HG02798 (cell line): ENCODE results near the gene MYO3A.

Experiments used
- ATAC-seq: cut with Tn5 transposase; IDR thresholded peaks from one replicate; pipeline ENCODE4 v1.9.1; 2021; ENCODE audit warnings: mild to moderate bottlenecking; ENCODE audit not compliant: unreplicated experiment, poor library complexity

The MYO3A gene

DNA sequence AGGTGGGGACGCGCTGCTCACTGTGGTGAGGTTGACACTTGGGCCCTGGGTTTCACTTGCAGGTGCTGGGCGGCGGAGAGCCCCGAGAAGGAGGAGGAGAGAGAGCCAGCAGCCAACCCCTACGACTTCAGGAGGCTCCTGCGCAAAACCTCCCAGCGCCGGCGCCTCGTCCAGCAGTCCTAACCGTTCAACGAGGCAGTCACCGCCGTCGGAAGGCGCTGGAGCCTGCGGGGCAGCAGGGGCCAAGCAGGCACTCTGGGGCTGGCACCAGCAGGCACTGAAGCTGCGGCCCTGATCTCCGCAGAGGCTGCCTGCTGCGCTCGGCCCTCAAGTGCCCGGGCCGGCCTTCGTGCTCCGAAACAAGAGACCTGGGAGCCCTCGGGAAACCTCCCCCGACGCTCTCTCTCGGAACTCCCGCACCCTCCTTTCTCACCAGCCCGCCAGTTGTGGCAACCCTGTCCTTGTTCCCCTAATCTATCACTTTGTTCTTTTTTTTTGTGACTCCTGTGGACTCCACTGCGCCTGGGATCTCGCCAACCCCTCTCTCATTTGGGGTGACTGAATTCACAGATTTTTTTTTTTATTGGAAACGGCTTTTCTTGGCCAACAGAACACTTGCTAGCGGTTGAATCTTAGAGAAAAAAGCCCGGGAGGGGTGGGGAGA is 277.9 kb downstream of the MYO3A start:
- ATAC-seq, result no peak

DNA sequence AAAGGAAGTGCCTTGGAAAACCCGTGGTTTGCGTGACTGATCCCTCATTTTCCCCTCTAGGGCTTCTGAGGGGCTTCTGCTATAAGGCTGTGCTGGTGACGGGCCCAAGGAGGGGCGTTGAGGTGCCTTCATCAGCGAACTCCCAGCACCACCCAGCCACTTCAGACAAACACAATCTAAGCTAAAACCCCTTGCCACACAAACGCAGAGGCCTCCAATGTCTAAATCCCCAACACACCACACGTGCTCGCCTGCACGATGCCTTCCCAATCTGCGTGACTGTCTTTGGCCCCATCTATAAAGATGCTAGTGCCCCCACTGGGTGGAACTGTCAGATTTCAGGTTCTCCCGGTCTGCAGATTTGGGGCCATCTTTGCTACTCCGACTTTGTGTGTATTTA is 278.5 kb downstream of the MYO3A start:
- no peak for ATAC-seq

DNA sequence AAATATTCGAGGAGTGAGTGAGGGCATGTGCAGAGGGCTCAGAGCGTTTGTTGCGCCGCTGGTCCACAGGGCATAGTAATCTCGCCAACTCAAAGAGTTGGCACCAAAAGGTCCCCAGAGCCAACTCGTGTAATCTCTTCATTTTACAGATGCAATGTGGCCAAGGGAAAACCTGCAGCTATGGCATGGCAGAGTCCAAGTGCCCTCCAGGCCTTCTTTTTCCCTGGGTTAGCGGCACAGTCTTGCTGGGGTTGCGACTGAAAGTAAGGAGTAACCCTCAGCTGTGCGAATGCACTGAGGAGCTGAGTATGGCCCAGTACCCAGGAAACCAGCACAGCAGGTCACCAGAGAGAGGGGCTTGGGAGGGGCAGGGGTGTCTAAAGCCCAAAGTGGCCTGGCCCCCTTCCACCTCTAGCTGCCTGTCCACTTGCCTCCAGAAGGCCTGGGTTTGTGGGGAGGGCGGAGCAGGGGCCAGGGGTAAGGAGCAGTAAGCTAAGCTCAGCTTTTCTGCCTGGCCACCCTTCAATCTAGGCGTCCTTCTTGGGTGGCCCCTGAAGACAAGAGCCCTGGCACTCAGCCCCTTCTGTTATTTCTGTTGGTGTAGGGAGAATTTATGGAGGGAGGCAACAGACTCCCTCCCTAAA is 279.2 kb downstream of the MYO3A start:
- ATAC-seq, result no peak

DNA sequence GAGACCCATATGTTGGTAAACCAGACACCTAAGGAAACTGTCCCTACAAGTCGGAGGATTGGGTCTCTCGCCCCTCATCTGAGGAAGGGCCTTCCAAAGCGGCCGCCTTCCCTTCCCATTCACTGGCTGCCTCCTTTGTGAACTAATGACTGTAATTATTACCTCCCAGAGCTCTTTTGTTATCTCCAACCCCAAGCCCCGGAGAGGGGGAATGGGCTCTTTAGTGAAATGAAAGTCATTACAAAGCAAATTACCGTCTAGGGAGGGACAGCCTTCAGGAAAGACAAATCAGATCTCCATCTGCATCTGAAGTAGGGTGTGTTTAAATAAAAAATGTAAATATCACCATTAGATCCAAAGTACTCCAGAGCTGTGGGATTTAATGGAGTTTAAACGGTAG is 280.0 kb downstream of the MYO3A start:
- ATAC-seq, result no peak

DNA sequence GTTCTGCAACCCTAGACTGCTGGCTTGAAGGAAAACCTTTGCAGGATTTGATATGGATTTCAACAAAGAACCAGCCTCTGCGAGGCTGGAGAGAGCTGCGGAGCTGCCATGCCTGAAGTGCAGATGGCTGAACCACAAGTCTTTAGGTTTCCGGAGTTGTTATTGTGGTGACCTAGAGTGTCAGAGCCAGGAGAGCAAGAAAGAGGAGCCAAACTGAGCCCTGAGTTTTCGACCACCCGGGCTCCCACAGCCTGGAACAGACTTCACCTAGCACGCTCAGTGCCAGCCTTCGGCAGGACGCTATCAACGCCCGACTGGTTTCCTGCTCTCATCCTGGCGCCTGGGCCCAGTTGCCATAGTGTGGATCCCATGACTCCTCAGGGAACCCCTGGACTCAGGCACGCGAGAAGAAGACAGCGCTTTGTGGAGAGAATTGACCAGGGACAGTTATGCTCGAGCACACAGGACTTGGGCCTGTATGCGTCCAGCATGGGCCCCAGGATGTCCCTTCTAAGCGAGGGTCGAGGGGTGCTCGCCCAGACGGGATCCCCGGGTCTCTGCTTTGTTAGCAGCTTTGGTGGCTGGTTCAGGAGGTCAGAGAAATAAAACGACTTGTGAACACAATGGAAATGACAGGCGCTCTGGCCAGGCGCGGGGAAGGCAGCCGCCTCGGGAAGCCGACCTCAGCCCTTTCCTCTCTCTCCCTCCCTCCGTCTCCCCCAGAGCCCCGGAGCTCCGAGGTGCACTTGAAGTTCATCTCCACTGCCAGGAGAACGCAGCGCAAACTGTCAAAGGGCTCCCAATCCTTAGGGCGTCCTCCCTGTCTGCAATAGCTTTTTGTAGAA is 280.7 kb downstream of the MYO3A start:
- ATAC-seq, result no peak

DNA sequence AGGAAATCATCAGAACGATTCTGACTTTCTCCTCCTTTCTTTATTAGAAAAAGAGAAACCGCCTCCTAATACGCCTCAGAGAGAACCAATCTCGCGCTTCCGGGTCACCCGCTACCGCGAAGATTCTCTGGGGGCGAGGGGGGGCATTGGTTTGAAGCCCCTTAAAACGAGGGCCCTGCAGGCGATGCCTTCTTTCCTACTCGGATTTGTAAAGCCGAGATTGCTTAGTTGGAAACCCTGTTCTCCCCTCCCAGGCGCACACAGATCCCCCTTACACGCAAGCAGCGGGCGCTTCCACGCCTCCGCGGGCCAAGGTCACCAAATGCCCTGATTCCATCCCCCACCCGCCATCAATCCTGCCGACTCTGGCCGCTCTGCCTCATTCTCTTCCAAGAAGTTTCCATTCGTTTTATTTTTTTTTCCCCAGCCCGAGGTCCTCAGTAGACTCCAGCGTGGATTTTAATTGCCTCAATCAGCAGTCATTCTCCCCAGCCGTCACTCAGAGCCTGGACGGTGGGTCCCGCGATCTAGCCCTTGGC is 281.4 kb downstream of the MYO3A start:
- ATAC-seq, result no peak

DNA sequence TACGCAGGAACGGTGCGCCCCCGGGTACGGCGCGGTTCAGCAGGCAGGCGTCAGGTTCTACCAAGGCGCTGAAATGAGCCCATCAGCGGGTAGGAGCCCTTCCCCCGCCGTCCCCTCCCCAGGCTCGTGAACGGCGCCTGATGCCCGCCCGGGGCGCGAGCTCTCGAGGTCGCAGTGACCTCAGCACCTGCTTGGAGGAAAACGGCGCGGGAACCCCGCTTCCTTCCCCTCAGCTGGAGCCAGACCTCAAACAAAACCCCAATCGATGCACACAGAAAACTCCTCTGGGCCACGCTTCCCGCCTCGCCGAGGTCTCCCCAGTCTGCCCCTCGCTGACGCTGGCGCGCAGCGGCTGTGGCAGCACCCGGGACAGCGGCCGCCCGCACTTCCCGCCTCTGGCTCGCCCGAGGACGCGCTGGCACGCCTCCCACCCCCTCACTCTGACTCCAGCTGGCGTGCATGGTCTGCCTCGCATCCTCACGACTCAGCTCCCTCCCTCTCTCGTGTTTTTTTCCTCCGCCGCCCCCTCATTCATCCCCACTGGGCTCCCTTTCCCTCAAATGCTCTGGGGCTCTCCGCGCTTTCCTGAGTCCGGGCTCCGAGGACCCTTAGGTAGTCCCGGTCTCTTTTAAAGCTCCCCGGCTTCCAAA is 282.0 kb downstream of the MYO3A start:
- no peak for ATAC-seq

DNA sequence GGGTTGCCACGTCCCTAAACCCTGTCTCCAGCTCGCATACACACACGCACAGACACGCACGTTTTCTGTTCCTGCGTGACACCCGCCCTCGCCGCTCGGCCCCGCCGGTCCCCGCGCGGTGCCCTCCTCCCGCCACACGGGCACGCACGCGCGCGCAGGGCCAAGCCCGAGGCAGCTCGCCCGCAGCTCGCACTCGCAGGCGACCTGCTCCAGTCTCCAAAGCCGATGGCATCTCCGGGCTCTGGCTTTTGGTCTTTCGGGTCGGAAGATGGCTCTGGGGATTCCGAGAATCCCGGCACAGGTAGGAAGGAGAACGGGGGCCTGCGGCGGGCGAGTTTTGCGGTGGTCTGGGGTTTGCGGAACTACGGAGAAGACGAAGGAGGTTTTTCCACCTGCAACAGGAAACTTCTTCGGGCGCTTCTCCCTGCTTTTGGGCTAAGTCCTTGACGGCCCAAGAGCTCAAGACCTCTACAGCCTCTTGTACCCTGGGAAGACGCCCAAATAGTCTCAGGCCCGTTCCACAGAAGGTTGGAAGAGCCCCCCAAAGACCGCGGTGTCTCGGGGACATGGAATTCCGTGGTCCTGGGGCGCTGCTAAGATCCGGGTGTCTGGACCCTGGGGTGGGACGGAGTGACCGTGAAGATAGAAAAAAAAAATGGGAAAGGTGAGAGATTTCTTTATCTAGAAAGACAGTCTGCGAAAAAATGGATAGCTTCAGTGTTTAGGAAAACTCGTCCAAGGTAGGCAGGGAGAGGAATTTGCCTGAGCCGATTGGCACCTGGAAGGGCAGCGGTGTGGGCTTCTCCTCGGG is 282.8 kb downstream of the MYO3A start, which contains the start of gene GAD2:
GAD2 (plus strand) TSS at position 190 of the 811 bp plus-strand sequence; CDS start at position 226, 36 bp downstream.
- ATAC-seq, result no peak

DNA sequence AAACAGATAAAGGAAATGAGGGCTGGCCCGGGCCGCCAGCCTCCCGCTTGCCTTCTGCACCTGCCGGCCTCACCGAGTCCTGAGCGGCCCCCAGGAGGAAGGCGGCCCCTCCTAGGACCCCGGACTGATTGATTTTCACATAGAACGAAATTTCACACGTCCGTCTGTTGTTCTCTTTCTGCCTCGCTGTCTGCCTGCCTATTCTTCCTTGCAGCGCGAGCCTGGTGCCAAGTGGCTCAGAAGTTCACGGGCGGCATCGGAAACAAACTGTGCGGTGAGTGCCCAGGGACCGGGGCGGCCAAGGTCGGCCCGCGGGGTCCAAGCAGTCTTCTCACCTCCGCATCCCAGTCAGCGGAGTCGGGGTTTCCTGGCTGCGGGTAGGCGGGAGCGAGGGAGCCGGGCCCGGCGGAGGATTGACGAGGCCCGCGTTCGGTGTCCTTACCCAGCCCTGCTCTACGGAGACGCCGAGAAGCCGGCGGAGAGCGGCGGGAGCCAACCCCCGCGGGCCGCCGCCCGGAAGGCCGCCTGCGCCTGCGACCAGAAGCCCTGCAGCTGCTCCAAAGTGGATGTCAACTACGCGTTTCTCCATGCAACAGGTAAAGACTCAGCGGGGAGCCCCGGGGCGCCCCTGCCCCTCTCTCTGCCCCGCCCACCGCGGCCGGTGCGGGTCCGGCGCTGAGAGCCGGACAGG is 283.5 kb downstream of the MYO3A start:
- no peak for ATAC-seq

DNA sequence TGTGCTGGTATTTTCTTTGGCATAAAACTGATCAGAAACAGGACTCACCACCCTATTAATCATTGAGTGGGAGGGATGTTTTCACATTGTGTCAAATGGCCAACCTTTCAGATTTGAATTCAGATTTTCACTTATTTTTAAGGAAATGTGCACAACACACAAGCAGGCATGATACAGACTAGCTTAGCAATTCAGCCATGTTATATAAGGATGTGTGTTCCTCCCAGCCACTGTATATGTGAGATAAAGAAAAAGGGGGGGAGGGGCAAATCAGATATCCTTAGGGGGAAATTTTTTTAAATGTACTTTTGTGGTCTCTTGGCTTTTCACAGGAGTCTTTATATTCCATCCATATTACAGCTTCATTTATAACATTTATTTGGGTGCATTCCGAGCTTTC is 285.6 kb downstream of the MYO3A start:
- ATAC-seq, result no peak

DNA sequence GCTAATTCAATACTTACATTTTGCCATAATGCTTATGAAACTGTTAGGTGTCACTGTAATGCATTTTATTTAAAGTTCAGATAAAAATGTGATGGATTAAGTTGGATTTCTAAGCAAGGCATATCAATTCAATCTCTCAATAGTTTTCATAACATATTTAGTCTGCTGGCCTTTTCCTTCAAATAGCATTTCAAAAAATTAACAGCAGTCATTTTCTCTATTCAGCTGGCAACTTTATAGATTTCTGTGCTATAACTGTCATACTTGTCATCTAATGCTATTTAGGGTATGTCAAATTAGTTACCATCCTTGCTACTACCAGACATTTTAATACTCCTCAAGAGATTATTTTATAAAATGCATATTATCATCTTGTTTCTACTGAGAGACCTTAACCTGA is 286.9 kb downstream of the MYO3A start:
- no peak for ATAC-seq

DNA sequence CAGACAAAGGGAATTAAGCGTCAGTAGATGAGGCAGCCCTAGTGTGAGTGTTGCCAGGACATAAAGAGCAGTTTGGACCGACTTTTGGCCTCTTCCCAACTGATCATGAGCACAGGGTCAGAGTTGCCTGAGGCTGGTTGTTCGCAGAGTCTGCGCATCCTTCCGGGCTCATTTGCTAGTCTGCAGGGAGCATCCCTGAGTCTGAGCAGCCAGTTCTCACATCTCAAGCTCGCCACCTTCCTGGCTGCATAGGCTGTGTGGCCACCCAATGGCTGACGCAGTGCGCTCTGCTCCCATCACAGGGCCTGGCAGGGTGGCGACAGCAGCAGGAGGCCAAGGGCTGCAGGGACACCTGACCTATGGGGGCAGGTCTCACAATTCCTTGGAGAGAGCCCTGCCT is 287.5 kb downstream of the MYO3A start:
- ATAC-seq, result no peak

DNA sequence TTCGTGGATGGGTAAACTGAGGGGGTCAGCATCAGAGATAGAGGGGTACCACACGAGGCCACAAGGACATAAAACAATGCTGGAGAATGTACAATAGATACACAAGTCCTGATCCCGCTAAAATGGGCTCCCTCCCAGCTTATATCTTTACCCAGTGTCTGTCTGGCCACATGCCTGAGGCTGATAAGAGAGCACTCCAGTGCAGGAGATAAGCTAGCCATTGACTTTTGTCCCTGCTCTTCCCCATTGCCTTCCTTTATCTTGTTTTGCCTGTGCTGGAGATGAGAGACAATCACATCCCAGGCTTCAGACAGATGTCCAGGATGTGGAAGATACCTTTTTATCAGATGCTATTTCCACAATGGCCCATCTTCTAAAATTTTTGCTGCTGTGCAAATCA is 288.5 kb downstream of the MYO3A start:
- no peak for ATAC-seq

DNA sequence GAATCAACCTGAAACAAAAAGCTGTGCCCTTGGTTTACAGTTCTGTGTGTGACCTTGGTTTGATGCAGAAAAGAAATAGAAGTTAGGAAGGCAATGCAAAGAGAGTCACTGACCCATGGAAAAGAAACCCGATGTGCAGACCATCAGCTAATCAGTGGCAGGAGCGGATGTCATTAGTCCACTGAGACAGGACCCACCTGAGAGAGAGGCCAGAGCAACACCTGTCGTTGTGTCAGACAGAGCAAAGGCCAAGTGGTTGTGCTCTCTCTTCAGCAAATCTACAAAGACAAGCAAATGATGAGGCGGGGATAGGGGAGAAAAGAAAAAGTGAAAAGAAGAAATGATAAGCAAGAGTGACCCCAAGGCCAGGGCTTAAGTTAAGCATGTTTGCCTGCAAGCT is 291.3 kb downstream of the MYO3A start:
- no peak for ATAC-seq

DNA sequence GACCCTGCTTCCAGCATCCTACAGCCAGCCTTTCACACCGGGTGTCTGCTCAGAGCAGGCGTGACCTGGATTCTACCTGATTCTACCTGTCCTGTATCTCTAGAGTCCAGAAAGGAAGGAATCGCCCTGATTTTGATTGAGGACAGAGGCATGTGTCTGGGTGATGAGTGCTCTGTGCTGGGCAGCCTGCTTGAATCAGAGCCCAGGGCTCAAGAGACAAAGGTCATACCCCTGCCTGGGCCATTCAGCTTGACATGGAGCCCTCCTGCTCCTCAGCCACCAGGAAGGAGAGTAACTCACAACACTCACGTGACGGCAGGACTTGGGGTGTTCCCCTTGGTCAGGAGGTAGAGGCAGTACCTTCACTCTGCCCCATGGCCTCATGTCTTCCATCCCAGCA is 293.8 kb downstream of the MYO3A start:
- ATAC-seq, result no peak

DNA sequence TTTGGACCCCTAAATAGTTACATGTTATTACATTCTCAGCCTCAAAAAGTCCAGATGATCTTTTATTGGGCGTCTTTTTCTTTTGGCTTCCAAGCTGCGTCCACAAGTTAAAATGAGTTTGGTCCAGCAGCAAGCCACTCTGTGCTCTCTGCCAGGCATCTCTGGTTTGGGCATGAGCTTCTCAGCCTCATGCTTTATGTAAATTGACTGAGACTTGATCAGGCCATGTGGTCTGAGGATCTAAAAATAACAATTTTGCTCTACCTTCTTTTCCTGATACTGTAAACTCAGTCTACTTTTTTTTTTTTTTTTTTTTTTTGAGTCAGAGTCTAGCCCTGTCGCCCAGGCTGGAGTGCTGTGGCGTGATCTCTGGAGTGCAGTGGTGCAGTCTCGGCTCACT is 298.1 kb downstream of the MYO3A start:
- ATAC-seq, result no peak

DNA sequence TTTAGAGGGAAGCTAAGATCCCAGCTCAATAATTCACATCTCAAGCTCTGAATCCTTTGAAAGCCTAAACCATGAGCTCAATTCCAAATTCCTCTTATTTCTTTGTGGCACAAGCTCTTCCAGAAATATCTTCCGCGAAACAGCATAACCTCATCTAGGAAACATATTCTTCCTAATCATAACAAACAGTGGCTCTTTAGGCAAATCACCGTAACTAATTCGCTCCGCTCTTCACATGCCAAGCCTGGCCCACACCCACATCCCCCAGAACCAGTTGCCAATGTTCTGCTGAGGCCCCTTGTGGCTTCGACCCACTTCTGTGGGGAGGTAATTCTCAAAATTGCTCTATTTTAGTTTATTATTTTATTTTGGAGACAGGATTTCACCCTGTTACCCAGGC is 301.7 kb downstream of the MYO3A start:
- ATAC-seq, result no peak

DNA sequence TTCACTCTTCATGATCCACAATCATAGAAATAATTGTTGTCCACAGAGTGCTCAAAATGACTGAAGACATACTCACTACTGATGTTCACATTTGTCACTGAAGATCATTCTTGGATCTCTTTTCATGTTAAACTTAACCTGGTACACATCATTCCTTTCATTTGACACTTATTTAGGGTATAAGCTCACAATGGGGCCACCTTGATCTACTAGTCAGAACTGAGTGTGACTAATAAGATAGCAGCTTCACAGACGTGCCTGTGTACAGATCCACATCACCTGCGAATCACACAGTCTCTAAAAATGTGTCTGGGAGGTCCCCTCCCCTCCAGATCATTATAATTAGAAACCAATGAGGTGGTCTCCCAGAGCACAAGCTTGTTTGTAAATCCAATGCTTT is 304.3 kb downstream of the MYO3A start:
- no peak for ATAC-seq

DNA sequence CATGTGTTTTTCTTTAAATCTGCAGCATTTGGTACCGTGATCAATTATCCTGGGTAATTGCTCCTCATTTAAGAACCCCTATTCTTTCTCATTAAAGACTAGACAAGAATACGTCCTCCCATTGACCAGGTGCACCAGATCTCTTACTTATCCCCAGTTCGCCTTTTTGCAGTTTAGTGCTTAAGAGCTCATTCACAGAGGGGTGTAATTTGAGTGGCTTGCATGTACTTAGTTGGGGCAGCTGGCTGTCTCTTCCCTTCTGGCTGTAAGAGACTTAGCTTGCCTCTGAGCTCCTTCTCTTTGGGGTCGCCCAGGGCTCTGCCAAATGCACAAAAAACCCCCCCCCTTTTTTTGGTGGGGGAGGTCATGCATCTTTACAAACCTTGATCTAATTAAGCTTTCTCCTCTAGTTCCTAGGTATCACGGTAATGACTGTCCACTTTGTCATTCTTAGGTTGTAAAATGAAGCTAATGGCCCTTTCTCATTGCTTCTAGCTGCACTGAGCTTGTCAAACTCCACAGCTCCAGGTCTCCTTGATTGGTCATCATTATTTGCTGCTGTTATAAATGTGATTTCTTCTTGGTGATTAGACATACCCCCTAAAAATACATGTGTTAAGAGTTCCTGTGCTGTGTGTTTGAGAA is 308.8 kb downstream of the MYO3A start:
- no peak for ATAC-seq
